A204.1 (cell line): ENCODE results near the gene ANO10.
"Not testable (repeated sequence)": the region's sequence is repeated elsewhere in the genome, so short reads cannot be mapped to it uniquely, and the experiment has no call there.

ENCODE experiments used
- FAIRE-seq: peaks from 2 replicates; lab custom pipeline; 2012; peaks lifted over from hg19 to GRCh38; lab: Jason Lieb, UNC

Gene ANO10

GRCh38 chr3:43629257-43629656 lies 7.4 kb upstream of the ANO10 start:
- FAIRE-seq: no peak

GRCh38 chr3:43627360-43627759 lies 5.5 kb upstream of the ANO10 start:
- no peak for FAIRE-seq

GRCh38 chr3:43624619-43625305 lies 3.0 kb upstream of the ANO10 start:
- no peak for FAIRE-seq

GRCh38 chr3:43620831-43621655 lies 768 bp downstream of the ANO10 start:
- FAIRE-seq: no peak

- FAIRE-seq: no peak
These were observed 2.2 kb downstream of the ANO10 start for GRCh38 chr3:43619588-43619987.

GRCh38 chr3:43618142-43618541 lies 3.7 kb downstream of the ANO10 start:
- no peak for FAIRE-seq

GRCh38 chr3:43616034-43616433 lies 5.8 kb downstream of the ANO10 start:
- no peak for FAIRE-seq

GRCh38 chr3:43615133-43615532 lies 6.7 kb downstream of the ANO10 start:
- FAIRE-seq: no peak

GRCh38 chr3:43613976-43614375 lies 7.8 kb downstream of the ANO10 start:
- no peak for FAIRE-seq

GRCh38 chr3:43612419-43612818 lies 9.4 kb downstream of the ANO10 start:
- no peak for FAIRE-seq

- no peak for FAIRE-seq
These were observed 12.4 kb downstream of the ANO10 start for GRCh38 chr3:43609406-43609805.

- no peak for FAIRE-seq
These were observed 13.1 kb downstream of the ANO10 start for GRCh38 chr3:43608751-43609150.

- FAIRE-seq: no peak
These were observed 15.5 kb downstream of the ANO10 start for GRCh38 chr3:43606284-43606683.

- FAIRE-seq: not testable (repeated sequence)
These were observed 21.9 kb downstream of the ANO10 start for GRCh38 chr3:43599959-43600358.

GRCh38 chr3:43597961-43598360 lies 23.9 kb downstream of the ANO10 start:
- peak; percentile 11 for FAIRE-seq

GRCh38 chr3:43596178-43596577 lies 25.6 kb downstream of the ANO10 start:
- not testable (repeated sequence) for FAIRE-seq

GRCh38 chr3:43595280-43595679 lies 26.5 kb downstream of the ANO10 start:
- FAIRE-seq: not testable (repeated sequence)

GRCh38 chr3:43593588-43593987 lies 28.2 kb downstream of the ANO10 start:
- FAIRE-seq: not testable (repeated sequence)

- not testable (repeated sequence) for FAIRE-seq
These were observed 29.9 kb downstream of the ANO10 start for GRCh38 chr3:43591866-43592265.

GRCh38 chr3:43587303-43587702 lies 34.5 kb downstream of the ANO10 start:
- FAIRE-seq: no peak

GRCh38 chr3:43584043-43584826 lies 37.6 kb downstream of the ANO10 start:
- no peak for FAIRE-seq

GRCh38 chr3:43583481-43583880 lies 38.3 kb downstream of the ANO10 start:
- FAIRE-seq: no peak

- no peak for FAIRE-seq
These were observed 38.9 kb downstream of the ANO10 start for GRCh38 chr3:43582866-43583265.
